Measurements from ENCODE around the gene TMEM215.
"Not testable (repeated sequence)": the region's sequence is repeated elsewhere in the genome, so short reads cannot be mapped to it uniquely, and the experiment has no call there.

Gene TMEM215

GRCh38 chr9:32783168-32783891, at the start of gene TMEM215:
TSS of gene TMEM215 (plus strand) at chr9:32783540. CDS start at chr9:32784184, 644 bp downstream.
- no peak for DNase-seq (ENCODE audit: low spot score)

GRCh38 chr9:32735476-32735875, 47.9 kb upstream of the TMEM215 start:
- DNase-seq (ENCODE audit: low spot score): no peak

DNA sequence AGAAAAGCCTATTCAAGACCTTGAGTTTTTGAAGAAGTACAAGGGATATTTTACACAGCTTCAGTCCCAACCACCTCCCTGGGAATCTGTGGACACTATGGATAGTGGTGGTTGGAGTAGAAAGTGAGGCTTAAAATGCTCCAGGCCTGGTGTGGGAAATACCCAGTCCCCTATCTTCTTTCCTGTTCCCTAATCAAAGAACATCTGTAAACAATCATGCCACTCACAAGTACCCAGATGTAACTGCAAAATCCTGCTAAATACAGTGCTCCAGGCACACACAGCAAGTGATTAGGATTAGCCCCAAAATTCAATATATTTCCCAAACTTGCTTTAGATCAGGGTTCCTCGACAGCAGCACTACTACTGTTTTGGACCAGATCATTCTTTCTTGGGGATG, 46.0 kb upstream of the TMEM215 start:
- DNase-seq (ENCODE audit: low spot score): no peak

DNA sequence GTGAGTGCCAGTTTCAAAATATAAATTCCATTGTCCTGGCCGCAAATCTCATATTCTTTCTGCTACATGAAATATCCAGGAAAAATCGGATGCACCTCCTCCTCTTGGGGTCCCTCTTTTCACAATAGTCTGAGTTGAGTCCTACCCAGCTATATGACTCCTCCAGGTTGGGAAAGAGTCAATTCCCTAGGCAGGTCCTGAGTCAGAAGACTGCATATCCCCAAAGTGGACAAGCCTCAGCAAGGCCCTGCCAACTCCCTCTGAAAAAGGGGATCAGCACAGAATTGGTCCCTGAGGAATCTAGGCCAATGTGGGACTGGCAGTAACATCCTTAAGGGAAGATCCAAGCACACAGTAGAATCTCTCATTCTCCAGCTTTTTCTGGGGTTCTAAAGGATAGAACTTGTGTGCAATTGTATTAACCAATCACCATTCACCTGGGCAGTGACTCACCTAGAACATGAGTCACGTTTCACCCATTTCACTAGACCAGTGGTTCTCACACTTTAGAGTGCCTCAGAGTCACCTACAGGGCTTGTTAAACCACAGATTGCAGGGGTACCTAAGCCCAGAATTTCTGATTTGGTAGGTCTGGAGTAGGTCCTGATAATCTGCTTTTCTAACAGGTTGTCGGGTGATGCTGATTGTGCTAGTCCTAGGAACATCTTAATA, 44.7 kb upstream of the TMEM215 start:
- DNase-seq (ENCODE audit: low spot score): no peak

GRCh38 chr9:32741706-32742105, 41.6 kb upstream of the TMEM215 start:
- no peak for DNase-seq (ENCODE audit: low spot score)

- no peak for DNase-seq (ENCODE audit: low spot score)
These were observed 41.0 kb upstream of the TMEM215 start for GRCh38 chr9:32742296-32742695.

GRCh38 chr9:32748013-32748412, 35.3 kb upstream of the TMEM215 start:
- no peak for DNase-seq (ENCODE audit: low spot score)

DNA sequence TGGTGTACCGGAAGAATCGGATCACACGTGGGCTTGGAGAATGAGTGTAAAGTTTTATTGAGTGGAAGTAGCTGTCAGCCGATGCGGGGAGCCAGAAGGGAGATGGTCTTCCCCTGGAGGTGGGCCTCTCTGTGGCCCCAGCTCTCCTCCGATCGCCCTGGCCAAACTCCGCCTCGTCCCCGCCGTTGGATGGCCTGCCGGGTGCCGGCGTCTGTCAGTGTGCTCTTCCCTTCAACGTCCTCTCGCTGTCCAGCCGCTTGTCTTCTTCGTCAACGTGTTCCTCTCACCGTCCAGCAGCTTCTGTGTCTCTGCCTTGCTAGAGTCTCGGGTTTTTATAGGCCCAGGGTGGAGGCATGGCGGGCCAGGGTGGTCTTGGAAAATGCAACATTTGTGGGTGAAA, 27.6 kb upstream of the TMEM215 start:
- DNase-seq (ENCODE audit: low spot score): no peak

DNA sequence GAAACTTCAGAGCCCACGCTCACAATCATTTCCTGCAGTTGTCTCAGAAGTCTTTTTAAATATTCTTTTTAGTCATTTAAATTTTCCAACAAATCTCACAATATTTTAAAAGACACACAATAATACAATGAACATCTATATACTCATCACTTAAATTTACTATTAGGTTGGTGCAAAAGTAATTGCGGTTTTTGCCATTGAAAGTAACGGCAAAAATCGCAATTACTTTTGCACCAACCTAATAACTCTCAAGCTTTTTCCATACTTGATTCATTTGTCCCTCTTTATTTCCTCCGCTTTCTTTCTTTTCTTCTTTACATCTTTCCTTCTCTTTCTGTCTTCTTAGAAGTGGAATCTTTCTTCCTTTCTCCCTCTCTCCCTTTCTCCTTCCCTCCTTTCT, 19.2 kb upstream of the TMEM215 start:
- DNase-seq (ENCODE audit: low spot score): no peak

- no peak for DNase-seq (ENCODE audit: low spot score)
These were observed 8.1 kb upstream of the TMEM215 start for GRCh38 chr9:32775283-32775682.

- no peak for DNase-seq (ENCODE audit: low spot score)
These were observed 7.1 kb upstream of the TMEM215 start for GRCh38 chr9:32776201-32776600.

GRCh38 chr9:32782476-32783167, 718 bp upstream of the TMEM215 start:
- DNase-seq (ENCODE audit: low spot score): no peak

DNA sequence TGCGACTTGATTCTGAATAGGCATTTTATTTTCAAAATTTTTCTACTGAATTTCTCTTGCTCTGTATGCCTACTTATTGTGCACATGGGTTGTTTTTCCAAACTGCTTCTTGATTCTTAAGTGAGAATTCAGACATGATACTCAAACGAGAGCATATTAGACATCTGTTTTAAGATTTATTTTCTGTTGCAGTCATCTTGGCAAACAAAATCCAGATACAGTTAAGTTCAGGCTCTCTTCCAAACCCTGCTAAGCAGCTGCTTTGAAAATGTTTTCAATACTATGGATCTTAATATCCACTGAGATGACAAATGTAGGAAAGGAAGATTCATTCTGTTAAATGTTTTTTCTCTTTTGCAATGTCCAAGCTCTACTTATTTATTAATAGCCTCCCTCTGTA, 4.5 kb downstream of the TMEM215 start:
- DNase-seq (ENCODE audit: low spot score): no peak

GRCh38 chr9:32796015-32796414, 12.7 kb downstream of the TMEM215 start:
- not testable (repeated sequence) for DNase-seq (ENCODE audit: low spot score)

DNA sequence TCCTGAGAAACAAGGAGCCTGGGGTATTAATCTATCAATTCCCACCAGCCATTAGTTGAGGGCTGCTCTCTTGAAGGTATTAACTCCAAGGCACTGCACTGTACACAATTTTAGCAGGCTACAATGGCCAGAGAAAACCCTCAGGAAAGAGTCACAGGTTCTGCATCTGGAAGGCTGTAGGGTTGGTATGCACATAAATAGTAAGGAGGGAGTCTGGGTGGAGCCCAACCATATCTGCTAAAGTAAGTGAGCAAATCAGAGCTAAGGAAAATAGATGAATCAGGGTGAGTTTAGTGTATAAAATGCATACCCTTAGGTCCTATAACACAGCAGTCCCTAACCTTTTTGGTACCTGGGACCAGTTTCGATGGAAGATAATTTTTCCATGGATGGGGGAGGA, 18.2 kb downstream of the TMEM215 start:
- DNase-seq (ENCODE audit: low spot score): no peak

DNA sequence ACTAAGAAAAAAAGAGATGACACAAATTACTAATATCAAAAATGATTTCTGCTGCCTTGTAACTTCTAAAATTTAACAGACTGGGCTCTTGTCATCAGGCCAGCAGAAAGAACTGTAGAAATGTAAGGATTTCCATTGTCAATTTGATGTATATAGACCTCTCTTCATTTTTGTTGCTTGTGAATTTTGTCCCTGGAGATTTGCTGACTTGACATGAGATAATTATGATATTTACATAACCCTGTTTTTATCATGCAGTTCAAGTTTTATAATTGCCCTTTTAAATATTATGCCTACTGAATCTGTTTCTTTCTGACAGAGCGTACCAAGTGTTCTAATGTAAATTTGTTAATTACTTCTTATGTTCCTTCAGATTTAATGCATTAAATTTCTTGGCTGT, 23.9 kb downstream of the TMEM215 start:
- DNase-seq (ENCODE audit: low spot score): no peak

GRCh38 chr9:32811246-32811645, 27.9 kb downstream of the TMEM215 start:
- DNase-seq (ENCODE audit: low spot score): no peak

DNA sequence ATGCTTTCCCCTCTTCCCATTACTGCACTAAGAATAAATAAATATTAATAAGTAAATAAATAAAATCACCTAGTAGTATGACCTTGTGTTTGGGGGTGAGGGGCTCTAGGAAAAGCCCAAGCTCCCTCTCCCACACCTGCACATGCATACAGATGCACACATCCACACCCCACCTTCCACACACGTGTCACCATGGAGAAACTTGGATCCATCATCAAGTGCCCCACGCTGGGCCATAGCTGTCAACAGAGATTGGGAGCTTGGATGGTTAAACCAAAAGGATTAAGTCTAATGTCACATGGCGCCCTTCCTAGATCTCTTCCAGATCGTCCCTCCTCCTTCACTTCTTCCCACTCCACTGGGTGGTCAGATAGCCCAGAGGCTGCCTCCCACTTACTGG, 37.0 kb downstream of the TMEM215 start:
- DNase-seq (ENCODE audit: low spot score): no peak

GRCh38 chr9:32823101-32823500, 39.8 kb downstream of the TMEM215 start:
- no peak for DNase-seq (ENCODE audit: low spot score)

DNA sequence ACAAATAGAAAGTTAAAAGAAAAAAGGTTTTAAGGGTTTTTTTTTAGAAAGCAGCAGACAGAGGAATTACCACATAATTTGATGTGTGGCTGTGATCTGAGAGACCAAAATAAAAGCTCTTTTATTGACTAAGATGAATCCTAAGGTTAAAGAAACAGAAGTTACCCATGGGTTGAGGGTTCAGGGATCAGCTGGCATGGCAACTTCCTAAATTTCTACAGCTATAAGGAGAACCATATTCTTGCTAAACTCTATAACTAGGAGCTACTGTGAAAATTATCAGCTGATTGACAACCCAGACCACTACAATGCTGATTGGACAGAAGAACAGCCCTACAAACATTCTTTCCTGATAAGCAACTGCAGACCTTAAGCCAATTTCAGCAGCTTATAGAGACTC, 40.2 kb downstream of the TMEM215 start:
- DNase-seq (ENCODE audit: low spot score): no peak

DNA sequence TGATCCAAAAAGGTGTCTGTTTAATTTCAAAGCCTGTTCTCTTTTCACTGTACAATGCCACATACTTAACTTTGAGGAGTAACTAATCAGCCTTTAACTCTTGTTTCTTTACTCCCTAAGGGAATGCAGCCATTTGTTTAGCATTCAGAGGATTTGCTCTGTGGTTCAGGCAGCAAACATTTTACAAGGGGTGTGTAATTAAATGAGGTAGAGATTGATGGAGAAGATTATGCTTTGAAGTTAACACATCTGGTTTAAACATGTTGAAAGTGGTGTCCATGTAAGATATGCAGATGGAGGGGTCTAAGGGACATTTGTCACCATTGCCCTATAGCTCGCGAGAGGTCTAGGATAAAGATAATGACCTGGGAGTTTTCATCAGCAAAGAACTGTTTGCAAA, 41.9 kb downstream of the TMEM215 start:
- DNase-seq (ENCODE audit: low spot score): no peak

- no peak for DNase-seq (ENCODE audit: low spot score)
These were observed 45.5 kb downstream of the TMEM215 start for GRCh38 chr9:32828861-32829260.

GRCh38 chr9:32832346-32832745, 49.0 kb downstream of the TMEM215 start:
- no peak for DNase-seq (ENCODE audit: low spot score)
